RPMI7951 (cell line): ENCODE data around the gene SMARCD3. TPM values are rescaled to one million over a fixed set of nuclear protein-coding genes. Genes with fewer than 3 reads are reported as not detected.

ENCODE experiments used
- DNase-seq: peaks from one replicate; pipeline ENCODE4 v3.0.0-alpha.2; 2012; ENCODE audit warnings: low read depth
- total RNA-seq: library from RNA; depleted of rRNA; stranded (reverse); fragments of >200 nt; shearing (Covaris generic); gene quantifications from 2 replicates; pipeline ENCODE4 v1.2.3, GENCODE V29; 2014; rRNA removed

SMARCD3 gene
- 12.6 and 13.2 TPM in 2 replicates for total RNA-seq

DNA sequence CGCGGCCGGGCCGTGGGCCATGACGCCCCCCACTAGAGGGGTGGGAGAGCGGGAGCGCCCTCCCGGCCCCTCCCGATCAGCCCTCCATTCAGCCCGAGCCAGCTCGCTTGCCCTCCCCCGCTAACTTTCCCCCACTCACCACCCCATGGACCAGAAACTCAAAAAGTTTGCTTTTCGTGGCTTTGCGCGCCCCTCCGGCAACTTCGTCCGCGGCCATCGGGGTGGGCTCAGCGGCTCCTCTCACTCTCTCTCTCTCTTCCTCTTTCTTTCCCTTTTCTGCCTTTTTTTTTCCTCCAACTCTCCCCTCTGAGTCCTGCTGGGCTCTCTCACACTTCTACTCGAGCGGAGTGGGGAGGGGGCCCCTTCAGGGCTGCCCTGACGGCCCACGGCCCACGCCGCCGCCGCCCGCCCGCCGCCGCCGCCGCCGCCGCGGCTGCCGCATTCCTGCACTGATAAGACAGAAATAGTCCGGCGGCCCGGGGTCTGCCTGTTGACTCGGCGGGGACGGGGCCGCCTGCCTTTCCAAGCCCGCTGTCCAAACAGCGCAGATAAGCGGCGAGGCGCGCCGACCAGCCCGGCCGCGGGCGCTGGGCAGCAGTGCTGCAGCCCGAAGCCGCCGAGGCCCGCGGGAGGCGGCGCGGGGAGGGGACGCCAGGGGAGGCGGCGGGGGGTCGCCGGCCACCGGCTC, at the start of gene SMARCD3:
SMARCD3 (minus strand) TSS at position 349 of the 688 bp plus-strand sequence; CDS start at position 217, 132 bp downstream.
- DNase-seq: peak; percentile 64

DNA sequence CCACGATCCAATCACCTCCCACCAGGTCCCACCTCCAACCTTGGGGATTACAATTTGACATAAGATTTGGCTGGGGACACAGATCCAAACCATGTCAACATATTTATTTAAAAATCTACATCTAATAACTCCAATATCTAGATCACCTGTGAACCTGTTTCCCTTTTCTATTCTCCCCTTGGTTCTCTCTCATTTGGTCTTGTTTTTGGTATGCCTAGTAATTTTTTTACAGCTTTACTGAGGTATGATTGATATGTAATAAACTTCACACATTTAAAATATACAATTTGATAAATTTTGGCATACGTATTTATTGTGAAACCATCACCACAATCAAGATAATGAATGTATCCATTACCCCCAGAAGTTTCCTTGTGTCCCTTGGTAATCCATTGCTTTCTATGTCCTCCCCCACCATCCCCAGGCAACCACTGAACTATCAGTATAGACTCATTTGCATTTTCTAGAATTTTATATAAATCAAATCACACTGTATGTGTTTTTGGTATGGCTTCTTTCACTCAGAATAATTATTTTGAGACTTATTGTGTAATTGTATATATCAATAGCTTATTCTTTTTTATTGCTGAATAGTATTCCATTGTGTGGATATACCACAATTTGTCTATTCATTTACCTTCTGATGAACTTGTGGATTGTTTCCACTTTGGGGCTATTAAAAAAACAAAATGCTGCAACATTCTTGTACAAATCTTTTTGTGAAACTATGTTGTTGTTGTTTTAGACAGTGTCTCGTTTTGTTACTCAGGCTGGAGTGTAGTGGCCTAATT, 47.9 kb upstream of the SMARCD3 start:
- no peak for DNase-seq

DNA sequence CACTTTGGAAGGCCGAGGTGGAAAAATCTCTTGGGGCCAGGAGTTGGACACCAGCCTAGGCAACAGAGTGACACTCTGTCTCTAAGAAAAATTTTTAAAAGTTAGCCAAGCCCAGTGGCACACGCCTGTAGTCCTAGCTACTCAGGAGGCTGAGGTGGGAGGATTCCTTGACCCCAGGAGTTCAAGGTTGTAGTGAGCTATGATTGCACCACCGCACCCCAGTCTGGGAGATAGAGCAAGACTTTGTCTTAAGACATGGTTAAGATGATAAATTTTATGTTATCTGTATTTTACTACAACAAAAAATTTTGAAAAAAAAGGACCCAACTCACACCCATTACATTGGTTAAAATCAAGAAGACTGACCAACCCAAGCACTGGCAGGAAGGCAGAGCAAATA, 44.4 kb upstream of the SMARCD3 start:
- no peak for DNase-seq

DNA sequence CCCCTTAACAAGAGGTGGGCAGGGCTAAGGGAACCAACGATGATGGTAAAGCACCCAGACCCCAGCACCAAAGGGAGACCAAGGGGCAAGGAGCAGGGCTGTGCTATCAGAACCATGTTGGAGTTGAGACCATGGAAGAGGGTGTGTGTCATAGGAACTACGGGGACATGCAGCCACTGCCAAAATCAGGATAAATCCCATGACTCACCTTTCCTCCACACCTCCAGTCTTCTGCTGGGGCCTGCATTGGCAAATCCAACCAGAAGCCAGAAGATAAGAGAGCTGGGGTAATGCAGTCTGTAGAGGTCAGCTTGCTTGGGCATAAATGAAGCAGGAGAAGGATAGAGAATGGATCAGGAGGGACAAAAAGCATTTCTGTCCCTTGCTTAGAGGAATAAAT, 42.7 kb upstream of the SMARCD3 start:
- no peak for DNase-seq

DNA sequence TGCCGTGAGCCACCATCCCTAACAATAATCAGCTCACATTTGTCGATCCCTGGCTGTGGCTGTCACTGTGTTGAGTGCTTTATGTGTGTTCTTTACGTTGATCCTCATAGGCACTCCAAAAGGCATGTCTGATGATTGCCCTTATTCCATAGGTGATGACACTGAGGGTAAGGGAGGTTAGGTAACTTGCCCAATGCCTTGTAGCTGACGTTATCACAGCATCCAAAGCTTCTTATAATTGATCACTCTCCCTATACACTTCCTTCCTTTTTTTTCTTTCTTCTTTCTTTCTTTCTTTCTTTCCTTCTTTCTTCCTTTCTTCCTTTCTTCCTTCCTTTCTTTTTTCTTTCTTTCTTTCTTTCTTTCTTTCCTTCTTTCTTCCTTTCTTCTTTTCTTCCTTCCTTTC, 41.9 kb upstream of the SMARCD3 start:
- DNase-seq: no peak

DNA sequence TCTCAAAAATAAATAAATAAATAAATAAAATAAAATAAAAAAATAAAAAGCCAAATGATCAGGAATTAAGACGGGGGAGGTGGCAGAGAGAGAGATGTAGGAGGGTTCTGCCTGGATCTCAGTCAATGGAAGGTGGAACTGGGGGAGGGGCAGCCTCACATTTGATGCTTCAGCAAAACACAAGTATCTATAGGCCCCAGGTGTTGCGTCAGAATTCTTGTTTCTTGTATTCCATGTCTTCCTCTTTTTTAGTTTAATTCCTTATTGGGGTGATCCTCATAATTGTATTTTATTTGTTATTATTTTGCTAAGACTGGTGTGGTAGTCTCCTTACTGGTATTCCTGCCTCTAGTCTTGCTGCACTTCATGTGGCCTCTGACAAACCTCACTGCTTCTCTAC, 41.4 kb upstream of the SMARCD3 start:
- no peak for DNase-seq

DNA sequence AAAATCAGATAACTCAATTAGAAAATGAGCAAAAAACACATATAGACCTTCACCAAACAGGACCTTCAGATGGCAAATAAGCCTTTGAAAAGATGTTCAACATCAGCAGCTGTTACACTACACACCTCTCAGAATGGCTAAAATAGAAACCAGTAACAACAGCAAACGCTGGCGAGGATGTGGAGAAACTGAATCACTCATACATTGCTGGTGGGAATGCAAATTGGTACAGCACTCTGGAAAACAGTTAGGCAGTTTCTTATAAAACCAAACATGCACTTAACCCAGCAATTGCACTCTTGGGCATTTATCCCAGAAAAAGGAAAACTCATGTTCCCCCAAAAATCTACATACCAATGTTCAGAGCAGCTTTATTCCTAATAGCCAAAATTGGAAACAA, 37.7 kb upstream of the SMARCD3 start:
- no peak for DNase-seq

DNA sequence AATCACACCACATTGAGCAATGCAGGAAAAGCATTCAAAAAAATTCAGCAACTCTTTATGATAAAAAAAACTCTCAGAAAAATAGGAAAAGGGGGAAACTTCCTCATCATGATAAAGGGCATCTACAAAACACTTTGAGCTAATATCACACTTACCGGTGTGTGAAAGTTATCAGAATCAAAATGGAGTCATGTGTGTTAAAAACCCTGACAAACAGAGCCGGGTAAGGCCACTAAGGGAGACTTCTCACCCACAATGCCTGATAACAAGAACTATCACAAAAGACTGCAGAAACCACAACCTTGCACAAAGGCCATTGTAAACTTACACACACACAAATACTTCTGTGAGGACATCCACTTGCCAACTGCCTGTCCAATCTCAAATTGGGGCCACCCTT, 34.8 kb upstream of the SMARCD3 start:
- no peak for DNase-seq

DNA sequence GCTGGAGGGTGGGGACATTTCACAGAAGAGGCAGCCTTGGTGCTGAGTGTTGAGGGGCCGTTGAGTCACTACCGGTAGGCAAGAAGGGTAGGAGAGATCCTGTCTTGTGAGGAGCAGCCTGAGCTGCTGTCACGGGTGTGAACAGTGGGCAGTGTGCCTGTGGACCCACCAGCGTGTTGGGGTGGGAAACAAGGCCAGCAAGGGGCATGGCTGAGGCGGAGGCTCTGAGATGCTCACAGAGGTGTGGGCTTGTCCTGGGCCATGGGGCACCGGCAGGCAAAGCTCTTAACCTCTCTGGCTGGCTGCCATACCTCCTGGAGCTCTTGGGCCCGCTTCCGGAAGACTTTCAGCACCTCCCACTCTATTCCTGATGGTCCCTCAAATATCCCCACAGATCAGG, 33.6 kb upstream of the SMARCD3 start:
- DNase-seq: no peak

DNA sequence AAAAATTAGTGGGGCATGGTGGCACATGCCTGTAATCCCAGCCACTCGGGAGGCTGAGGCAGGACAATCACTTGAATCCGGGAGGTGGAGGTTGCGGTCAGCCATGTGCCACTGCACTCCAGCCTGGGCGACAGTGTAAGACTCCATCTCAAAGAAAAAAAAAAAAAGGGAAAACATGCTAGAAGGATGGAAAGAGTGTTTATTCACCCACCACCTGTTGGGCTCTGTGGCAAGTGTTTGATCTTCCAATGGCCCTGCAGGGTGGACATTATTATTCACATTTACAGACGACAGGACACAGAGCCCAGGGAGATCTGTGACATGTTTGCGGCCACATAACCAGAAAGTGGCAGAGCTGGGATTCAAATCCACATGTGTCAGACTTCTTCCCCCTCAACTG, 33.2 kb upstream of the SMARCD3 start:
- DNase-seq: no peak

DNA sequence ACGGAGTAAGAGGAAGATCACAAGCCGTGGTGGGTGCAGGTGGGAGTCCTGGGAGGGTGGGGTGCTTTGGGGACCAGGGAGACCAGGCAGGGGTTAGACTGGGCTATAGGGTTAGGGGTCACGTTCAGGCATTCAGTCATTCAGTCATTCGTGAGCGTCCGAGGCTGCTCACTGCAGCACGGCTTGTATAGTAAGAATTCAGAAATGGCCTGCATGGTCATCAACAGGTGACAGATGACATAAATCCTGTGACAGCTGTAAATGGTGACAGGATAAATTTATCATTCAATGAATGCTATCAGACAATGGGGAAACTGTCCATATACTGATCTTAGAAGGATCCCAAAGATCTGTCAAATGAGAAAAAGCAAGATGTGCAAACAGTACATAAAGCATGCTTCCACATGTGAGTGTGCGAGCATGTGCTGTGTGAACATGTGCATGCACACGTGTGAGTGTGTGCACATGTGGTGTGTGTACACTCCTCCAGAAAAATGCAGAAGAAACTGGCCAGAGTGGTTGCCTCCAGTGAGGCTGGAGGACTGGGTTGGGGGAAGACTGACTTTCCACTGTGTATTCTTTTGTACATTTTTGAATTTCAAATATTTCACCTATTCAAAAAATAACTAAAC, 32.0 kb upstream of the SMARCD3 start:
- DNase-seq: no peak

DNA sequence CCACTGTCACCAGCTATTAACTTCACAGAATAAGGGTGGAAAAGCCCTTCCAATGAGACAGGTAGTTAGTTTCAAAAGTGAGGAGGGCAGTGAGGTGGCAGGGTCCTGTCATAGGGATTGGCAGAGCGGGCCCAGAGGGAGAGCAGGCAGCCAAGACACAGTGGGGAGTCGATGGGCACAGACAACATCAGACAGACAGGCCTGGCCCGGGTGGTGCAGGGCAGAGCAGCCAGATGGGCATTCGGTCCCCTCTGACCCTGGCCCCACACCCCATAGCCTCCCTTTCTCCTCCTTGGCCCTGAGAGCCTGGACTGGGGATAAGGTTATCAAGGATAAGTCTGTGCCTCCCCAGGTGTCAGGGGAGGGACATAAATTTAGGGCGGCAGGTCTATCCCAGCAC, 31.4 kb upstream of the SMARCD3 start:
- no peak for DNase-seq

DNA sequence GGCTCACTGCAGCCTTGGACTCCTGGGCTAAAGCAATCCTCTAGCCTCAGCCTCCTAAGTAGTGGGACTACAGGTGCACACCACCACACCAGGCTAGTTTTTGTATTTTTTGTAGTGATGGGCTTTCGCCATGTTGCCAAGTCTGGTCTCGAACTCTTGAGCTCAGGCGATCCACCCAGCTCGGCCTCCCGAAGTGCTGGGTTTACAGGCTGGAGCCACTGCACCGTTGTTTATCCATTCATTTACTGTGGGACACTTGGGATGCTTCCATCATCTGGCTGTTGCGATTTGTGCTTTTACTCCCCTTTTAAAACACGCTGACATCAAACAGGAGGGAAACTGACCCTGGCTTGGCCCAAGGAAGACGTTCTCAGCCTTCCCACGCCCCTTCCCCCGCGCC, 30.5 kb upstream of the SMARCD3 start:
- no peak for DNase-seq

DNA sequence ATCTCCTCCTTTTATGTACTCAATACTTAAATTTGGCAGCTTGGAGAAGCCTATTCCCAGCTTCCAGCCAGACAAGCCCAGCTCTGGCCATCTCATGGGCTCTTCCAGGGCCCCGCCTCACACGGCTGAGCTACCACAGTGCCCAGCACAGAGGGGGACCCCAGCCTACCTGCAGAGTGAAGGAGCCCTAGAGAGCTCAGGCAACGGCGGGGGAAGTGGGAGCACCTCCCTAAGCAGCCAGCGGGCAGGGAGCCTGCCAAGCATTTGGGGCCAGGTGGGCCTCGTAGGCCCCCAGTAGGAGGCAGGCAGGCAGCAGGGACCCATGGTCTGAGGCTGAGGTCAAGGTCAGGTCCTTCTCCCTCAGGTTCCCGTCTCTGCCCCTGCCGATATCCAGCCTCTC, 29.1 kb upstream of the SMARCD3 start:
- no peak for DNase-seq

DNA sequence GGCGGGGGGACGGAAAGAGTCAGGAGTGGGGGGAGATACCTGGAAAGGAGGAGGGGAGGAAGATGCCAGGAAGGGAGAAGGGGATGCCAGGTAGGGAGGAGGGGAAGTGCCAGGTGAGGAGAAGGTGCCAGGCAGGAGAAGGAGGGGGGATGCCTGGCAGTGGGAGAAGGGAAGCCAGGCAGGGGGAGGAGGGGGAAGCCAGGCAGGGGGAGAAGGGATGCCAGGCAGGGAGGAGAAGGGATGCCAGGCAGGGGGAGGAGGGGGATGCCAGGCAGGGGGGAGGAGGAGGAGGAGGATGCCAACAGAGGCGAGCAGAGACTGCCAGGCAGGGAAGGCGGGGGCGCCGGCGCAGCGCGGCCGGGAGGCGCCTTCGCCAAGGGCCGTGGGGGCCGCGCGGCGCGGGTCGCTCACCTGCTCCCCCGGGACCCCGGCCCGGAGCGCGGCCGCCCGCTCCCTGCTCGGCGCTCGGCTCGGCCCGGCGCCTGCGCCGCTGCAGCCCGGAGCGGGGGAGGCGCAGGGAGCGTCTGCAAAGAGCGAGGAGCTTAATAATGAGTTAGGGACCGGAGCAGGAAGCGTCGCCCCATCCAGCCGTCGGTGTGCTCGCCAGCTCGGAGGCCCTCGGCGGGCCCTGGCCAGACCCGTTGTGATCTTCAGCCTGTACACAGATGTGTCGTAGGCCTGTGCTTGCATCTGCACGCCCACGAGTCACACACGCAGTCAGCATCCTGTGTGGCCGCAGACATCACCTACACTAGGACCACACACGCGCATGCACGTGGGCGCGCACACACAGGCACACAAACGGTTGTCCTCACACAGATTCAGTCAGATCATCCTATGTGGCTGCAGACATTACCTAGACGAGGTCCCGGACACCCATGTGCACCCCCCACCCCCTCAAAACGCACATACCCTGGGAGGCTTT, 28.4 kb upstream of the SMARCD3 start:
- peak; percentile 49 for DNase-seq

DNA sequence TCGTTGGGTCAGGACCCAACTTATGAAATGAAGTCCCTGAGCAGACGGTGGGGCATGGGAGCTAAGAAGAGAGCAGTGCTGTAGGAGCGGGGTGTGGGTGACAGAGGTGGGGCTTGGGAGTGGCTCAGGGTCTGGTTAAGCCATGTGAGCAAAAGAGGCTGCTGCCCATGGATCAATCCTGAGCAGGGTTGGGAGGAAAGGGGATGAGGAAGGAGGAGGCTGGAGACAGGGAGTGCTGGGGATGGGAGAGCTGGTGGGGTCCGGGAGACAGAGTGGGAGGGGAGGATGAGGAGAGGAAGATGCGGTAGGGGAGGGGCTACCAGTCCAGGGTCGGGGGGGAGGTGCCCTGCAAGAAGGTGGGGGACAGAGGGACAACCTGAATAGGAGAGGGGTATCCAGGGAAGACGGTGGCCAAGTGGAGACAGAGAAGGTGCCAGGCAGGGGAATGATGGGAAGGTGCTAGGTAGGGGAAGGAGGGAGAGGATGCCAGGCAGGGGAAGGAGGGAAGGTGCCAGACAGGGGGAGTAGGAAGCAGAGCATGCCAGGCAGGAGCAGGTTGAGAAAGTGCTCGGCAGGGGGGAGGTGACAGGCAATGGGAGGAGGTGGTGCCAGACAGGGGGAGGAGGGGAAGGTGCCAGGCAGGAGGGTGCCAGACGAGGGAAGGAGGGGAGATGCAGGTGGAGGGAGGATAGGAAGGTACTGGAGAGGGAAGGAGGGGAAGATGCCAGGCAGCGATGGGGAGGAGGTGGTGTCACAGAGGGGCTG, 27.5 kb upstream of the SMARCD3 start:
- no peak for DNase-seq

DNA sequence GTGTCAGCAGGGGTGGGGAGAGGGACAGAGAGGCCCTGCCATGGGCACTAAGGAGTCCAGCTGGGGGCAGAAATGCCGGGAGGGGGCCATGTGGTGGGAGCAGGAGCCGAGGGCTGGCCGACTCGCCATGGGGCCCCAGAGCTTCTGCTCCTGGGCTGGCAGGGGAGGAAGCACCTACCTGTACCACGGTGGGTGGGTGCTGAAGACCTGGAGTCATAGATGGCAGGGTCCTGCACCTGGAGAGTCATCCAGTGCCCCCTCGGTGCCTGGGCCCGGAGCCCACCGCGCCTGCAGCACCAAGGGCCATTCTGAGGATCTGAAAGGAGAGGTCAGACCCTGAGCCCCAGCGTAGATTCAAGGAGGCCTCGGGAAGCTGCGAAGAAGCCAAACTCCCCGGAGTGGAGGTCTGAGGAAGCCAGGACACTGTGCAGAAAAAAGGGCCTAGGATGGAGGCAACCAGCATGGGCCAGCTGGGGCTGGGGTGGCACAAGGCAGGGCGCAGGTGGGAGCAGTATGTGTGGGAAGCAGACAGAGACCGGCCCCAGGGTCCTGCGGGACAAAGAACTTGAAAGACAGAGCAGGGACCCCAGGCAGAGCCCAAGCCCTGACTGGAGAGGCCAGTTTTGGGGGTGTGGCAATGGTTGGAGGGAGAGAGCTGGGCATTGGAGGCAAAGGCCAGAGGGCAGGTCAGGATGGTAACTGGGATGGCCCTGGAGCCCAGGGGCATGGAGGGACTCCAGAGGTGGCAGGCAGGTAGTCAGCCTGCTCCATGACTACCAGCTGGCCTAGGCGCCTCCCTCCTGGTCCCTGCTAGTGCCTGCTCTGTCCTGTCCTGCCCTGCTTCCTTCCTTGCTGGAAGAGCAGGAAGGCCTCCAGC, 26.7 kb upstream of the SMARCD3 start:
- DNase-seq: no peak

DNA sequence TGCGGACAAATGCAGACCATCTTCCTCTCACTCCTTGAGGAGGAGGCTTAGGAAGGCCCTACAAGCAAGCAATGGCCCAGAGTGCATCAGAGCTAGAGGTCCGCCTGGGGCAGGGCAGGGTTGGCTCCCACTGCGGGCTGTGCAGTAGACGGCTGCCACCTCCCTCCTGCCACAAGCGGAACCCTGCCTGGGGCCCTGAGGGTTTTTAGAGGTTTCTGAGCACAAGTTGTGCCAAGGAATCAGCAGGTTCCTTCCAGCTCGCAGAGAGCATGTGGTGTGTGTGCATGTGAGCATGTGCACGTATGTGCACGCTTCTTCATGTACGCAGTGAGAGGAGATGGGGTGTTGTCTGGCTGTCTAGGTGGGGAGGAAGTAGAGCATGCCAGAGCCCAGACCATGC, 25.9 kb upstream of the SMARCD3 start:
- DNase-seq: no peak

DNA sequence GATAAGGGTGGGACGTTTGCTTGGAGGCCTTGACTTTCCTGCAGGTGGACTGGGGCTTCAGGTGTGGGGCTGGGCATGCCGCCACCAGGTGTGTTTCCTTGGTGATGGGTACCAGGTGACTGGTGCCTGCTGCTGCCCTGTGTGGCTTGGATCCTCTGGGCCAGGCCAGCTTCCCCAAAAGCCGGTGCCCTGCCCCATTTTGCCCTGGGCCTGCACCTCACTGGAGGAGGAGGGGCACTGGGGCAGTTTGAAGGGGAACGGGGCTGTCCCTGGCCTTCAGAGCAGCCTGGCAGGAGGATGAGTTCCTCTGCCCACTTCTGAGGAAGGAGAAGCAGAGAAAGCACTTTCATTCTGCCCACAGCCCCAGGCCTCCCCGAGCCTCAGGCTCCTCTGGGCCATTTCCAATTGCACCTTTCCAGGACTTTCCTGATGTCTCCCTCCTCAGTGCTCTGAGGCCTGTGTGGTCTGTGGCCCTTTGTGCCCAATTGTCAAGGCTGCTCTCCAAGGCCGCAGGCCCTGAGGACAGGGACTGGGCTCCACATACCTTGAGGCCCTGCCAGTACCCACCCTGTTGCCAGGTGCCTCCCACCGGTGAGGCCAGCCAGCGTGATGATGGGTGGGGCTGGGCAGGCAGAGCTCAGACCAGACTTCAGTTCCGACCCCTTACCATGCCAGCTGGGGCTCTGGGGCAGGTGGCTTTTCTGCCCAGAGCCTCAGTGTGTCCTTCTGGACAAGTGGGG, 25.3 kb upstream of the SMARCD3 start:
- no peak for DNase-seq
